NT2/D1 (cell line): ENCODE results near the gene CERS6.

Experiments used
- SUZ12 ChIP-seq: IDR thresholded peaks from 2 replicates; pipeline ENCODE4 v1.6.1; 2011; ENCODE audit not compliant: insufficient read length, insufficient read depth; ENCODE audit errors: extremely low read depth
- YY1 ChIP-seq: IDR thresholded peaks from 2 replicates; pipeline ENCODE4 v1.6.1; 2011; ENCODE audit not compliant: insufficient read length, insufficient read depth

DNA sequence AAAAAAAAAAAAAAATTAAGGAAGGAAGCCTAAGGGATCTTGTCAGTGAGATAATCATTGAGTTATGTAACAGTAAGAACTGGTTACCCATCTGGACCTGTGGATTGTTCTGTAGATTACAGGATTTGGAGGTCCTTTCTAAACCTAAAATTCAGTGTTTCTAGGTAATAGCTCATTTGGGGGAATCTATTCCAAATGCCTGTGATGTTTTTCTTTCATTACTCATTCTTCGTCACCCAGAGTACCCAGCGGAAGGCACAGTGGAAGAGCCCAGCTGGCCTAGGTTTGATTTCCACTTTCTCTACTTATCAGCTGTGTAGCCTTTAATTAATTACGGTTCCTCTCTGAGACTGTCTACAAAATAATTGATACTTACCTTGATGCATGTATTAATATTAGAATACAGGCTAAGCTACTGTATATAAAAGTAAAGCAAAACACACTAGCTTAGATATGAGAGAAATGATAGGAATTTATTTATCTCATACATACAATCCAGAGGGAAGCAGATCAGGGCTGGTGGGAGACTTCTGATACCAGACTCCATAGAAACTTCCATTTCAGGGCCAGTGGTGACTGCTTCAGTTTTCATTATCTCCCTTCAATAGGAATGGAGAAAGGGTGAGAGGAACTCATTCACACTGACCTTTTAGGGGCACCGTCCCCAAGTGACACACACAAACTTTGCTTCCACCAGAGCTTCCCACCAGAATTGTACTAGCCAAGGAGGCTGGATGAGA is 230.6 kb downstream of the CERS6 start:
- TF ChIP-seq SUZ12 (no peak), YY1 (no peak)
